Heart right ventricle (tissue), 16 donors: Measurements from ENCODE around the gene CCDC124. TPM values are rescaled to one million over a fixed set of nuclear protein-coding genes. Genes with fewer than 3 reads are reported as not detected.

Experiments used
- ATAC-seq, 8 donors: fragments of 200-7000 bp; cut with Tn5 transposase; one replicate each; pipeline ENCODE4 v1.9.1; 2020; ENCODE audit warnings: mild to moderate bottlenecking in 8 of 8, moderate library complexity in 8 of 8, moderate number of reproducible peaks in 1 of 8
- DNase-seq, 2 donors: peaks; one replicate each; pipeline ENCODE4 v3.0.0-alpha.2; 2020
- H3K27ac ChIP-seq, 10 donors: fragments of 200-600 bp; sonication (generic) in 2 of 10; one replicate each; pipeline versions ENCODE4 v1.5.0 to v1.8.0; 2020 to 2022; ENCODE audit warnings: mild to moderate bottlenecking in 3 of 10
- H3K27me3 ChIP-seq, 7 donors: fragments of 200-600 bp; one replicate each; pipeline ENCODE4 v1.8.0; 2021 to 2022; ENCODE audit warnings: mild to moderate bottlenecking in 2 of 7
- H3K36me3 ChIP-seq, 9 donors: fragments of 200-600 bp; sonication (generic) in 1 of 9; one replicate each; pipeline versions ENCODE4 v1.5.0 to v1.8.0; 2020 to 2022; ENCODE audit warnings: mild to moderate bottlenecking in 2 of 9
- H3K4me1 ChIP-seq, 9 donors: fragments of 200-600 bp; sonication (generic) in 1 of 9; one replicate each; pipeline versions ENCODE4 v1.5.0 to v1.8.0; 2020 to 2022; ENCODE audit warnings: mild to moderate bottlenecking in 4 of 9
- H3K4me3 ChIP-seq, 10 donors: fragments of 200-600 bp; sonication (generic) in 2 of 10; one replicate each; pipeline versions ENCODE4 v1.5.0 to v1.8.0; 2020 to 2022; ENCODE audit warnings: mild to moderate bottlenecking in 7 of 10, moderate library complexity in 2 of 10
- H3K9me3 ChIP-seq, 11 donors: fragments of 200-600 bp in 10 of 11; sonication (generic) in 2 of 11; one replicate each; pipeline versions ENCODE4 v1.5.0 to v1.8.0; 2013 to 2022; ENCODE audit warnings: mild to moderate bottlenecking in 2 of 11, control low read depth in 1 of 11, moderate library complexity in 1 of 11
- WGBS, 2 donors: extraction: QIAGEN DNeasy Blood & Tissue Kit; methylation state at CpG; one replicate each; pipeline ENCODE4 v1.1.7; 2013; ENCODE audit warnings: inconsistent platforms in 1 of 2; 5-methylcytosine and 5-hydroxymethylcytosine counted together
- intact Hi-C, 10 donors: fragments of 100-400 bp; cut with DNase I; formaldehyde crosslinking; loops; one replicate each; pipeline versions ENCODE4 v1.11.1 to v1.14.2; 2022
- polyA plus RNA-seq, 2 donors: library from polyadenylated mRNA; stranded (reverse); fragments of 200-250 nt; gene quantifications; one replicate each; pipeline ENCODE4 v1.2.3, GENCODE V29; 2013
- total RNA-seq, 10 donors: library from RNA; stranded (reverse); fragmentation: NEBNext Ultra II Directional in 3 of 10; extraction: Animal tissue kit (Norgen Biotek cat#: 25700) in 3 of 10; gene quantifications; one replicate each; pipeline versions ENCODE4 v1.2.1 to v1.2.4, GENCODE V29; 2021 to 2023
- TF ChIP-seq, protein P1 (sequence below), 9 donors: fragments of 200-600 bp; sonication (generic) in 2 of 9; IDR thresholded peaks; one replicate each; pipeline versions ENCODE4 v1.5.0 to v1.8.0; 2021 to 2022; ENCODE audit warnings: antibody characterized with exemption in 9 of 9, mild to moderate bottlenecking in 5 of 9, moderate library complexity in 1 of 9
- donor health status: Arrhythmogenic right ventricular cardiomyopathy.
- donor health status: ischemic (EF 13 %, LVEDD 7.1; RV severe dilation, severe dysfunction).
- donor health status: healthy with polysubstance abuse.
- donor health status: DM: no; HTN: yes; CAD: no.
- donor health status: DM: no; HTN: no; CAD: no.
- donor health status: ischemic (EF 25% LVEDD 6.9; RV normal size, moderate dysfunction).
- donor health status: ischemic (EF 25% LVEDD 5.7; RV mildly dilated, moderate dysfunction).
- donor health status: healthy.
- donor health status: DM: yes; HTN: yes; CAD: no.
- donor health status: Ischemic cardiomyopathy.
- donor health status: ischemic (EF 35%, LVEDD 5.7; RV mildly dilated, moderate dysfunction).
- donor health status: nonischemic (EF 11% LVEDD 7.7; RV severe dilation, severe dysfunction).
- donor health status: DM: yes; HTN: yes; CAD: no.
- donor health status: PGD.
- donor health status: ischemic (EF 29% LVEDD 5.4; RV normal size, mild dysfunction).
- donor health status: nonischemic (EF 23%, LVEDD 6.1; RV moderate dilation, normal function).

The CCDC124 gene
- total and polyA plus RNA-seq, 12 donors: 52.0 to 240 (median 66.2) TPM

DNA sequence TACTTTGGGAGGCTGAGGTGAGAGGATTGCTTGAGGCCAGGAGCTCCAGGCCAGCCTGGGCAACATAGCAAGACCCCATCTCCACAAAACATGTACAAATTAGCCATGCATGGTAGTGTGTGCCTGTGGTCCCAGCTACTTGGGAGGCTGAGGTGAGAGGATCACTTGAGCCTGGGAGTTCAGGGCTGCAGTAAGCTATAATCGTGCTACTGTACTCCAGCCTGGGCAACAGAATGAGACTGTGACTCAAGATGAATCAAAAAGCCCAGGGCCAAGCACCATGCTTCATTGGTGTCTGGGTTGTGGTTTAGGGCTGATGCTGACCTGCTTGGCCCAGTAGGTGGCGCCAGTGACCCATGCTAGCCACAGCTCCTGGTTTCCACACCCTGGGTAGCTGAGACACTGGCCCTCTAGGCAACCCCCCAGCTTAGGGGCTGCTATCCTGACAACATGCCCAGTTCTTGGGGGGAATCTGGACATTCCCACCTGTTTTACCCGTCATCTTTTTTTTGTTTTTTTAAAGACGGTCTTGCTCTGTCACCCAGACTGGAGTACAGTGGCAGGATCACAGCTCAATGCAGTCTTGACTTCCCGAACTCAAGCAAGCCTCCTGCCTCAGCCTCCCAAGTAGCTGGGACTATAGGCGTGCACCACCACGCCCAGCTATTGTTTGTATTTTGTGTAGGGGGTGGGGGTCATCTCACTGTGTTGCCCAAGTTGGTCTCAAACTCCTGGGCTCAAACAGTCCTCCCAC is 5.5 kb downstream of the CCDC124 start:
- no peak overlapping the region for H3K4me3 ChIP-seq
- H3K27me3 ChIP-seq: no peaks in the 10 kb centered on the region
- WGBS, 2 donors: 52 to 60% methylated on average over 7 of the region's 7 CpGs
- peak; percentile 74 to 76 for DNase-seq
- TF ChIP-seq, protein P1, sequence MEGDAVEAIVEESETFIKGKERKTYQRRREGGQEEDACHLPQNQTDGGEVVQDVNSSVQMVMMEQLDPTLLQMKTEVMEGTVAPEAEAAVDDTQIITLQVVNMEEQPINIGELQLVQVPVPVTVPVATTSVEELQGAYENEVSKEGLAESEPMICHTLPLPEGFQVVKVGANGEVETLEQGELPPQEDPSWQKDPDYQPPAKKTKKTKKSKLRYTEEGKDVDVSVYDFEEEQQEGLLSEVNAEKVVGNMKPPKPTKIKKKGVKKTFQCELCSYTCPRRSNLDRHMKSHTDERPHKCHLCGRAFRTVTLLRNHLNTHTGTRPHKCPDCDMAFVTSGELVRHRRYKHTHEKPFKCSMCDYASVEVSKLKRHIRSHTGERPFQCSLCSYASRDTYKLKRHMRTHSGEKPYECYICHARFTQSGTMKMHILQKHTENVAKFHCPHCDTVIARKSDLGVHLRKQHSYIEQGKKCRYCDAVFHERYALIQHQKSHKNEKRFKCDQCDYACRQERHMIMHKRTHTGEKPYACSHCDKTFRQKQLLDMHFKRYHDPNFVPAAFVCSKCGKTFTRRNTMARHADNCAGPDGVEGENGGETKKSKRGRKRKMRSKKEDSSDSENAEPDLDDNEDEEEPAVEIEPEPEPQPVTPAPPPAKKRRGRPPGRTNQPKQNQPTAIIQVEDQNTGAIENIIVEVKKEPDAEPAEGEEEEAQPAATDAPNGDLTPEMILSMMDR (IDR thresholded peaks at IDR 0.05): peak; percentile 82 to 97 (median 94)
- peaks cover 0 to 72% (median 6%) of the 10 kb centered on the region in 9 donors for H3K36me3 ChIP-seq
- H3K27ac ChIP-seq: no peak overlapping the region
- peak; percentile 75 to 88 (median 85) for ATAC-seq
- H3K4me1 ChIP-seq: peaks cover 5 to 14% (median 9%) of the 10 kb centered on the region in 9 donors
- no peaks in the 10 kb centered on the region for H3K9me3 ChIP-seq
- intact Hi-C loops: loop anchor here (1.0 to 10.0 kb wide), 6 partner anchors 58 to 119 kb away; no protein-coding TSS in a partner anchor

DNA sequence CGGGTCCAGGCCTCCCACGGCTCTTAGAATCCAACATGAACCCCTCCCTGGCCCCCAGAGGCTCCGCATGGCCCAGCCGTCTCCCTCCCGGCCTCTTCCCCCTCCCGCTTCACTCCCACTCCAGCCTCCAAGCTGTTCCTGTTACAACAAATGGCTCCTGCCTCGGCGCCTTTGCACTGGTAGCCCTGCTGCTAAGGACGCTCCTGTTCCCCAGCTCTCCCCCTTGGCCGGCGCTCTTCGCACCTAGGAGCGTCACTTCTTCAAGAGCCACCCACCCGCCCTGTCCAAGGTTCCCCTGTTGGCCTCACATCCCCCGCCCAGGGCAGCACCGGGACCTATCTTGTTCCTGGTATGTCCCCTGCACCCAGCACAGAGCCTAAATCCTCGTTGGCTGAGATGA is 9.4 kb downstream of the CCDC124 start:
- TF ChIP-seq, protein P1 (IDR thresholded peaks at IDR 0.05): no peak
- H3K27ac ChIP-seq: no peak overlapping the region
- no peaks in the 10 kb centered on the region for H3K27me3 ChIP-seq
- H3K4me3 ChIP-seq: no peak overlapping the region
- no peaks in the 10 kb centered on the region for H3K9me3 ChIP-seq
- WGBS, 2 donors: 73 to 79% methylated on average over 17 of the region's 17 CpGs
- intact Hi-C loops: loop anchor here in 5 of 10 donors (5.0 to 10.0 kb wide), 3 partner anchors 113 to 123 kb away; no protein-coding TSS in a partner anchor
- no peak for ATAC-seq
- peaks cover 0 to 65% (median 6%) of the 10 kb centered on the region in 9 donors for H3K36me3 ChIP-seq
- peaks cover 0 to 8% (median 2%) of the 10 kb centered on the region in 9 donors for H3K4me1 ChIP-seq
- DNase-seq: no peak

GRCh38 chr19:17942582-17943273 is 9.9 kb downstream of the CCDC124 start:
- DNase-seq (no peak), ATAC-seq (no peak)
- peaks cover 0 to 59% (median 6%) of the 10 kb centered on the region in 9 donors for H3K36me3 ChIP-seq

More at GRCh38 chr19:17942582-17943273, 9.9 kb downstream of the CCDC124 start:
- Histone ChIP-seq H3K4me3 (no peak overlapping the region), H3K9me3 (no peaks in the 10 kb centered on the region), H3K4me1 (peaks cover 0 to 11% (median 5%) of the 10 kb centered on the region in 9 donors), H3K27me3 (no peaks in the 10 kb centered on the region), H3K27ac (no peak overlapping the region)
- TF ChIP-seq, protein P1 (IDR thresholded peaks at IDR 0.05): no peak
- WGBS, 2 donors: 71 to 79% methylated on average over 40 to 41 of the region's 41 CpGs
- intact Hi-C loops: loop anchor here in 5 of 10 donors (5.0 to 10.0 kb wide), 3 partner anchors 112 to 122 kb away; no protein-coding TSS in a partner anchor
